BLaER1 treated with 17β-estradiol and CSF1 and Interleukin-3, amounts not matched to agents 10 nM and 100 nM (cell line): ENCODE results near the gene COIL.

Experiments
- H3K27ac ChIP-seq, 11 experiments: shearing (Covaris generic); formaldehyde crosslinking; 2 replicates each; pipeline ENCODE4 v1.8.1; 2022
- H3K27me3 ChIP-seq, 11 experiments: shearing (Covaris generic); formaldehyde crosslinking; 2 replicates each; pipeline ENCODE4 v1.8.1; 2022
- H3K36me3 ChIP-seq, 11 experiments: shearing (Covaris generic); formaldehyde crosslinking; 2 replicates each; pipeline ENCODE4 v1.8.1; 2022
- H3K4me1 ChIP-seq, 10 experiments: shearing (Covaris generic); formaldehyde crosslinking; 2 replicates each; pipeline ENCODE4 v1.8.1; 2022
- H3K4me2 ChIP-seq, 11 experiments: shearing (Covaris generic); formaldehyde crosslinking; 2 replicates each; pipeline ENCODE4 v1.8.1; 2022
- H3K4me3 ChIP-seq, 10 experiments: shearing (Covaris generic); formaldehyde crosslinking; 2 replicates each; pipeline ENCODE4 v1.8.1; 2022
- H3K9ac ChIP-seq, 11 experiments: shearing (Covaris generic); formaldehyde crosslinking; 2 replicates each; pipeline ENCODE4 v1.8.1; 2022
- H3K9me3 ChIP-seq, 11 experiments: shearing (Covaris generic); formaldehyde crosslinking; replicated peaks in 1 of 11; 2 replicates each; pipeline ENCODE4 v1.8.1; 2022
- H4K20me1 ChIP-seq, 11 experiments: shearing (Covaris generic); formaldehyde crosslinking; 2 replicates each; pipeline ENCODE4 v1.8.1; 2022
- Cebpa-rat ChIP-seq, 11 experiments: shearing (Covaris generic); IDR thresholded peaks; 2 replicates each; pipeline ENCODE4 v1.8.1; 2022

Gene COIL

DNA sequence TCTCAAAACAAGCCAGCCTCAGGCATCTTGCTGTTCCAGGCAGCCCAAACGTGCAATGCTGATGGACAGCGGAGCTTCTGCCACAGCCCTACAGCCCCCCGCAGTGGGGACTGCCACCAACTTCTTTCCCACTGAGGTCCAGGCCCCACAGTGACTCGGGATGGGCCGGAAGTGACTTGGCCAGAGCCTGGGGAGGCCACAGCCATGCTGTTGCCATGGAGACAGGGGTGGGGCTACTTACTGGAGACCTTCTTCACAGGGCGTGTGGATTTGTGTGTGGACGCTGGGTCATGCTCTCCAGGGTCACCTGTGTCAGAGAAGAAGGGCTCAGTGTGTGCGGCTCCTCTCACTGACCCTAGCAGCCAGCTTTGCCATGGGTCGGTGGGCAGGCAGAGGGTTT, 62.0 kb downstream of the COIL start:
- peaks cover 0 to 97% (median 46%) of the 10 kb centered on the region in 11 experiments; a peak in 17 of 22 replicates for H4K20me1 ChIP-seq
- peaks cover 99 to 100% (median 100%) of the 10 kb centered on the region in 11 experiments for H3K36me3 ChIP-seq
- no peak overlapping the region for H3K4me3 ChIP-seq
- H3K9me3 ChIP-seq: peaks cover 0 to 6% (median 0%) of the 10 kb centered on the region in 11 experiments; a peak in 5 of 22 replicates
- H3K4me2 ChIP-seq: no peak overlapping the region
- H3K4me1 ChIP-seq: no peaks in the 10 kb centered on the region; a peak in 1 of 20 replicates
- no peak overlapping the region for H3K9ac ChIP-seq
- no peak overlapping the region for H3K27ac ChIP-seq
- no peaks in the 10 kb centered on the region for H3K27me3 ChIP-seq
- no peak for TF ChIP-seq Cebpa-rat (IDR thresholded peaks at IDR 0.05)

DNA sequence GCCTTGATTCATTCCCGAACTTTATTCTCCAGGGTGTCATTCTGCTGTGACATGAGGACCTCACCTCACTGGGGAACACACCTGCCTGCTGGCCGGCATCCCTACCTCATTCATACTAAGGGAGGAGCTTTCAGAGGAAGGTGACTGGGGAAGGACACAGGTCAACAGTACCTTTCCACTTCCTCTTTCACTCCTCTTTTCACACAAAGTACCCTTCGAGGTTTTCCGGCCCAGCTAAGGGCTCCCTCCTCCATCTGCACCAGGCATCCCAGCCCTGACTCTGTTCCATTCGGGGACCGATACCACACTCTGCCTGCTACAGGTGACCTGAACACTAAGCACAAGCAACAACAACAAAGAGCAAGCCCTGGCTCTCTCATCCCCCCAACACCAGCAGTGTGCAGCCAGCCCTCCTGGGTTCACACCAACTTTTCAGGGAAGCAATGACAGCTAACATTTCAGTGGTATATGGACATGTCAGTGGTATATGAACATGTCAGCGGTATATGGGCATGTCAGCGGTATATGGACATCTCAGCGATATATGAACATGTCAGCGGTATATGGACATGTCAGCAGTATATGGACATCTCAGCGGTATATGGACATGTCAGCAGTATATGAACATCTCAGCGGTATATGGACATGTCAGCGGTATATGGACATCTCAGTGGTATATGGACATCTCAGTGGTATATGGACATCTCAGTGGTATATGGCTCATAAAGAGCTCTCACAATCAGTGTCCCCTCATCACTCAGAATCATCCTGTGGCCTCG, 63.0 kb downstream of the COIL start:
- no peak overlapping the region for H3K27ac ChIP-seq

DNA sequence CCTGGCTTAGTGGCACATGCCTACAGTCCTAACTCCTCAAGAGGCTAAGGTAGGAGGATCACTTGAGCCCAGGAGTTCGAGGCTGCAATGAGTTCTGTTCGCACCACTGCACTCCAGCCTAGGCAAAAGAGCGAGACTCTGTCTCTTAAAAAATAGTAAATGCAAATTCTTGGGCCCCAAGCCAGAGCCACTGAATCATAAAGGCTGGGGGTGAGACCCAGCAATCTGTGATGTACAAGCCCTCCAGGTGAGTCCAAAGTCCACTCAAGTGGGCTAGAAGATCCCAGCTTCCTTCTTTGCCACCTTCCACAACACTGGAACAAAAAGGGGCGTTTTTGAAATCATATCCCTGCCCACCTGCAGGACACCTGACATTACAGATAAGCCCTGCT, 63.9 kb downstream of the COIL start:
- H3K4me1 ChIP-seq: no peaks in the 10 kb centered on the region; a peak in 1 of 20 replicates
- H3K36me3 ChIP-seq: peaks cover 99 to 100% (median 100%) of the 10 kb centered on the region in 11 experiments
- no peak for TF ChIP-seq Cebpa-rat (IDR thresholded peaks at IDR 0.05)
- peaks cover 2 to 20% (median 13%) of the 10 kb centered on the region in 11 experiments; a peak in 14 of 22 replicates for H3K9me3 ChIP-seq
- H3K27me3 ChIP-seq: no peaks in the 10 kb centered on the region
- H3K9ac ChIP-seq: no peak overlapping the region
- H3K27ac ChIP-seq: no peak overlapping the region
- H4K20me1 ChIP-seq: peaks cover 0 to 91% (median 38%) of the 10 kb centered on the region in 11 experiments; a peak in 17 of 22 replicates
- H3K4me2 ChIP-seq: no peak overlapping the region
- H3K4me3 ChIP-seq: no peak overlapping the region

More for the DNA sequence above, 63.0 kb downstream of the COIL start:
- Histone ChIP-seq H3K27me3 (no peaks in the 10 kb centered on the region), H3K4me1 (no peaks in the 10 kb centered on the region; a peak in 1 of 20 replicates), H3K9me3 (peaks cover 0 to 12% (median 6%) of the 10 kb centered on the region in 11 experiments; a peak in 11 of 22 replicates), H3K9ac (no peak overlapping the region), H3K36me3 (peaks cover 99 to 100% (median 100%) of the 10 kb centered on the region in 11 experiments), H3K4me3 (no peak overlapping the region), H4K20me1 (peaks cover 0 to 97% (median 46%) of the 10 kb centered on the region in 11 experiments; a peak in 17 of 22 replicates), H3K4me2 (no peak overlapping the region)
- no peak for TF ChIP-seq Cebpa-rat (IDR thresholded peaks at IDR 0.05)

DNA sequence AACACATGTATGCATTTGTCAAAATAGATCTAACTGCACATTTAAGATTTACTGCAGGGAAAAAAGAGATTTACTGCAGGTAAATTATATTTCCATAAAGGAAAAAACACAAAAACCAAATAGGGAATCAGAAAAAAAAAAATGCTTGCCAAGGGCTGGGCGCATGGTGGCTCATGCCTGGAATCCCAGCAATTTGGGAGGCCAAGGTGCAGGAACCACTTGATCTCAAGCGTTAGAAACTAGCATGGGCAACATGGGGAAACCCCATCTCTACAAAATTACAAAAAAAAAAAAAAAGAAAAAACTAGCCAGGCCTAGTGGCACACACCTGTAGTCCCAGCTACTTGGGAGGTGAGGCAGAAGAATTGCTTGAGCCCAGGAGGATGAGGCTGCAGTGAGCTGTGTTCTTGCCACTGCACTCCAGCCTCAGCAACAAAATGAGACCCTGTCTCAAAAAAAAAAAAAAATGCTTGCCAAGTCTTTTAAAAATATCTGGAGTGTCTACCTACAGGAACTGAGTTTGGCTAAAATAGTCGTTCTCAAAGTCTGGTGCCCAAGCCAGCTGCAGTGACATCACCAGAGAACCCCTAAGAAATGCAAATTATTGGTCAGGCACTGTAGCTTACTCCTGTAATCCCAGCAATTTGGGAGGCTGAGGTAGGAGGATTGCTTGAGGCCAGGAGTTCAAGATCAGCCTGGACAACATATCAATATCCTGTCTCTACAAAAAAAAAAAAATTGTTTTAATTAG, 64.5 kb downstream of the COIL start:
- no peak overlapping the region for H3K4me2 ChIP-seq
- H4K20me1 ChIP-seq: peaks cover 0 to 89% (median 32%) of the 10 kb centered on the region in 11 experiments; a peak in 17 of 22 replicates
- H3K9ac ChIP-seq: no peak overlapping the region
- no peaks in the 10 kb centered on the region; a peak in 1 of 20 replicates for H3K4me1 ChIP-seq
- H3K4me3 ChIP-seq: no peak overlapping the region
- no peak for TF ChIP-seq Cebpa-rat (IDR thresholded peaks at IDR 0.05)
- peaks cover 7 to 26% (median 16%) of the 10 kb centered on the region in 11 experiments; a peak in 18 of 22 replicates for H3K9me3 ChIP-seq
- no peaks in the 10 kb centered on the region for H3K27me3 ChIP-seq
- no peak overlapping the region for H3K27ac ChIP-seq
- H3K36me3 ChIP-seq: peaks cover 99 to 100% (median 100%) of the 10 kb centered on the region in 11 experiments

DNA sequence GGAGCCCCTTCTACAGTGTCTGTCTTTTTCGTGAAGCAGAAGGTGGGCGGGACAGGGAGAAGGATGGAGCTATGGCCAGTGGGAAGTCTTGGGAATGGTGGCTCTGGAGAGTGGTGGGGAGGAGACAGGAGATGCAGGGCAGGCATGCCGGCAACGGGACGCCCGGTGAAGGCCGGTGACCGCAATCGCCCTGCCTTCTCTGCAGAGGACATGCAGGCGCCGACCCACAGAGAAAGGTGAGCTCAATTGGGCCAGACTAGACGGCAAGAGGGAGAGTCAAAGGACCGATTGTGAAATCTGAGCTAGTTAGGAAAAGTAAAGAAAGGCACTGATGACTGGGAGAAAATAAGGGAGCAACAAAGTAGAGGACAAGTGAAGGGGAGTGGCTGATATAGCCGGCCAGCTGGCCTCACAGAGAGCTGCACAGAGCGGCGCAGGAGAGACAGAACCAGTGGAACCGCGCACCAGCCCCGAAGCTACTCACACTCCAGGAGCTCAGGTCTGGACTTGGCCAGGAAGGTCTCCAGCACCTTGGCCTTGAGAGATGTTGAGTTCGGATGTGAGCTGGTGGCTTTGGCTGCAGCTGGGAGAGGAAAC, 65.9 kb downstream of the COIL start:
- Histone ChIP-seq H3K4me3 (no peak overlapping the region), H3K36me3 (peaks cover 99 to 100% (median 100%) of the 10 kb centered on the region in 11 experiments), H4K20me1 (peaks cover 0 to 75% (median 24%) of the 10 kb centered on the region in 11 experiments; a peak in 15 of 22 replicates)

DNA sequence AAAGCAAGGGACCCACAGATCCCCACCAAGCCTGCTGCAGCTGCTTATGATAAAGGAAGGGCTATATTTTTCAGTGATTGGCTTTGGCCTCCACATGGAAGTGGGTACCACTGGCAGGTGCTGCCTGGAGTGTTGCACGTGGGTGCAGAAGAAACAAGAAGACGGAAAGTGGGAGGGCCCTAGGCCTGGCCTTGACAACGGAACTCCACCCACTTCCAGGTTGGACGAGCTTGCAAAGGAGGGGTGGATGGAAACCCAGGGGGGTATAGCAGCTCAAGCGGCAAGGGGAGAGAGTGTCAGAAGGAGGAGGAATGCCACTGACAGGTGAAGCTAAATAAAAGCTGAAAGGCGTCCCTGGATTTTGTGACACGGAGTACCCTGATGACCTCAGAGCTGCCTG, 67.3 kb downstream of the COIL start:
- no peaks in the 10 kb centered on the region for H3K27me3 ChIP-seq
- H3K36me3 ChIP-seq: peaks cover 99 to 100% (median 100%) of the 10 kb centered on the region in 11 experiments
- no peaks in the 10 kb centered on the region; a peak in 1 of 20 replicates for H3K4me1 ChIP-seq
- no peak for TF ChIP-seq Cebpa-rat (IDR thresholded peaks at IDR 0.05)
- H4K20me1 ChIP-seq: peaks cover 0 to 60% (median 18%) of the 10 kb centered on the region in 11 experiments; a peak in 15 of 22 replicates
- peaks cover 36 to 55% (median 45%) of the 10 kb centered on the region in 11 experiments for H3K9me3 ChIP-seq
- no peak overlapping the region for H3K4me3 ChIP-seq
- H3K9ac ChIP-seq: no peak overlapping the region
- no peak overlapping the region for H3K4me2 ChIP-seq
- H3K27ac ChIP-seq: no peak overlapping the region

More for the DNA sequence above, 65.9 kb downstream of the COIL start:
- Histone ChIP-seq H3K4me1 (no peaks in the 10 kb centered on the region; a peak in 1 of 20 replicates), H3K4me2 (no peak overlapping the region), H3K27me3 (no peaks in the 10 kb centered on the region), H3K9ac (no peak overlapping the region), H3K9me3 (peaks cover 22 to 40% (median 31%) of the 10 kb centered on the region in 11 experiments), H3K27ac (no peak overlapping the region)
- TF ChIP-seq Cebpa-rat (IDR thresholded peaks at IDR 0.05): no peak

DNA sequence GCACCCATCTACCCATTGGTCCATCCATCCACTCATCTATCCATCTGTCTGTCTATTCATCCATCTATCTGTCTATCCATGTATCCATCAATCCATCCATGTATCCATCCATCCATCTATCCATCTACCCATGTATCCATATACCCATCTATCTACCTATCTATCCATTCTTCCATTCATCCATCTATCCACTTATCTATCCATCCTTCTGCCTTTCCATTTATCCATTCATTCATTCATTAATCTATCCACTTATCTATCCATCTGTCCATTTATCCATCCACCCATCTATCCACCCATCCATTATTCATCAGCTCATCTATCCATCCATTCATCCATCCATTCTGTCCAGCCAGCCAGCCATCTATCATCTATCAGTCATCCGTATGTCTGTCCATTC, 68.5 kb downstream of the COIL start:
- Histone ChIP-seq H3K36me3 (peaks cover 99 to 100% (median 100%) of the 10 kb centered on the region in 11 experiments), H3K4me1 (no peaks in the 10 kb centered on the region), H3K9me3 (peaks cover 47 to 67% (median 57%) of the 10 kb centered on the region in 11 experiments), H3K4me2 (no peak overlapping the region), H3K4me3 (no peak overlapping the region), H3K27ac (no peak overlapping the region), H4K20me1 (peaks cover 0 to 48% (median 8%) of the 10 kb centered on the region in 11 experiments; a peak in 15 of 22 replicates), H3K9ac (no peak overlapping the region), H3K27me3 (no peaks in the 10 kb centered on the region)
- TF ChIP-seq Cebpa-rat (IDR thresholded peaks at IDR 0.05): no peak

DNA sequence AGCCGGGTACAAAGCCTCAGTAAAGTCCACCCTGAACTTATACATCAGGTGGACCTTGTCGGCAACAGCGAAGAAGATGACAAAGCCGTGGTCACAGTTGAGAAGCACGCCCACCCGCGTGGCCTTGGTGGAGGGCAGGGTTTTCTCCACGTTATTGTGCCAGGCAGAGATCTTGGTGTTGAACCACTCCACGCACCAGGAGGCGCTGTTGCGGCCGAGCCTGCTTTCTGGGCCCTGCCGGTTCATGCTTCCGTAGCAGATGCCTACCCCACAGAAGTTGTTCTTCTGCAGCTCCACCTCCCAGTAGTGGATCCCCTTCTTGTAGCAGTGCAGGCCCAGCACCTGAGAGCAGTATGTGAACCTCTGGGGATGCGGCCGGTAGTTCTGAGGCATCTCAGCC, 69.1 kb downstream of the COIL start:
- Histone ChIP-seq H3K27me3 (no peaks in the 10 kb centered on the region), H3K4me1 (peaks cover 0 to 4% (median 0%) of the 10 kb centered on the region in 10 experiments; a peak in 4 of 20 replicates), H4K20me1 (peaks cover 0 to 43% (median 4%) of the 10 kb centered on the region in 11 experiments; a peak in 10 of 22 replicates), H3K4me2 (no peak overlapping the region), H3K36me3 (peaks cover 99 to 100% (median 100%) of the 10 kb centered on the region in 11 experiments), H3K9me3 (peaks cover 47 to 70% (median 57%) of the 10 kb centered on the region in 11 experiments), H3K4me3 (no peak overlapping the region), H3K9ac (no peak overlapping the region), H3K27ac (no peak overlapping the region)
- TF ChIP-seq Cebpa-rat (IDR thresholded peaks at IDR 0.05): no peak
